ENCODE measurements around the gene SYS1.

SYS1 gene

DNA sequence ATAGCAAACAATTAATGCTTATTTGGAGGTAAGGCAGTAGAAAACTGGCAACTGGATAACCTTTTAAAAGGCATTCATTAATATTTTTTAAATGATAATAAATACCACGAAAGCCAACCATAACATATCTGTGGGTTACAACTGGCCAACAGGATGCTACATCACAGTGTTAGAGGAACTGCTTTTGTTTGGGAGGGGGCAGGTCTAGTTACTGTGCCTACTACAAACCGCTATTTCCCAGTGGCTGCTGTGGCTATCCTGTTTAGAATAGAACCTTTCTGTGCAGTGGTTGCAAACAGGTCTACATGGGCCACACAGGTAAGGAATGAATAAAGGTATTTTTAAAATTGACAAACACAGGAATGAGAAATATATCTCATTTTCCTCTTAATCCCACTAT lies 54.0 kb downstream of the SYS1 start:
- DNase-seq (ENCODE audit: low spot score) = no peak
